Heart right ventricle (tissue), 16 donors: Measurements from ENCODE around the gene NR1H4. TPM values are rescaled to one million over a fixed set of nuclear protein-coding genes. Genes with fewer than 3 reads are reported as not detected.

ENCODE experiments used
- ATAC-seq, 8 donors: fragments of 200-7000 bp; cut with Tn5 transposase; one replicate each; pipeline ENCODE4 v1.9.1; 2020; ENCODE audit warnings: mild to moderate bottlenecking in 8 of 8, moderate library complexity in 8 of 8, moderate number of reproducible peaks in 1 of 8
- DNase-seq, 2 donors: peaks; one replicate each; pipeline ENCODE4 v3.0.0-alpha.2; 2020
- H3K27ac ChIP-seq, 10 donors: fragments of 200-600 bp; sonication (generic) in 2 of 10; one replicate each; pipeline versions ENCODE4 v1.5.0 to v1.8.0; 2020 to 2022; ENCODE audit warnings: mild to moderate bottlenecking in 3 of 10
- H3K27me3 ChIP-seq, 7 donors: fragments of 200-600 bp; one replicate each; pipeline ENCODE4 v1.8.0; 2021 to 2022; ENCODE audit warnings: mild to moderate bottlenecking in 2 of 7
- H3K36me3 ChIP-seq, 9 donors: fragments of 200-600 bp; sonication (generic) in 1 of 9; one replicate each; pipeline versions ENCODE4 v1.5.0 to v1.8.0; 2020 to 2022; ENCODE audit warnings: mild to moderate bottlenecking in 2 of 9
- H3K4me1 ChIP-seq, 9 donors: fragments of 200-600 bp; sonication (generic) in 1 of 9; one replicate each; pipeline versions ENCODE4 v1.5.0 to v1.8.0; 2020 to 2022; ENCODE audit warnings: mild to moderate bottlenecking in 4 of 9
- H3K4me3 ChIP-seq, 10 donors: fragments of 200-600 bp; sonication (generic) in 2 of 10; one replicate each; pipeline versions ENCODE4 v1.5.0 to v1.8.0; 2020 to 2022; ENCODE audit warnings: mild to moderate bottlenecking in 7 of 10, moderate library complexity in 2 of 10
- H3K9me3 ChIP-seq, 11 donors: fragments of 200-600 bp in 10 of 11; sonication (generic) in 2 of 11; one replicate each; pipeline versions ENCODE4 v1.5.0 to v1.8.0; 2013 to 2022; ENCODE audit warnings: mild to moderate bottlenecking in 2 of 11, control low read depth in 1 of 11, moderate library complexity in 1 of 11
- WGBS, 2 donors: extraction: QIAGEN DNeasy Blood & Tissue Kit; methylation state at CpG; one replicate each; pipeline ENCODE4 v1.1.7; 2013; ENCODE audit warnings: inconsistent platforms in 1 of 2; 5-methylcytosine and 5-hydroxymethylcytosine counted together
- intact Hi-C, 10 donors: fragments of 100-400 bp; cut with DNase I; formaldehyde crosslinking; loops; one replicate each; pipeline versions ENCODE4 v1.11.1 to v1.14.2; 2022
- polyA plus RNA-seq, 2 donors: library from polyadenylated mRNA; stranded (reverse); fragments of 200-250 nt; gene quantifications; one replicate each; pipeline ENCODE4 v1.2.3, GENCODE V29; 2013
- total RNA-seq, 10 donors: library from RNA; stranded (reverse); fragmentation: NEBNext Ultra II Directional in 3 of 10; extraction: Animal tissue kit (Norgen Biotek cat#: 25700) in 3 of 10; gene quantifications; one replicate each; pipeline versions ENCODE4 v1.2.1 to v1.2.4, GENCODE V29; 2021 to 2023
- TF ChIP-seq, protein P1 (sequence below), 9 donors: fragments of 200-600 bp; sonication (generic) in 2 of 9; IDR thresholded peaks; one replicate each; pipeline versions ENCODE4 v1.5.0 to v1.8.0; 2021 to 2022; ENCODE audit warnings: antibody characterized with exemption in 9 of 9, mild to moderate bottlenecking in 5 of 9, moderate library complexity in 1 of 9
- donor health status: Arrhythmogenic right ventricular cardiomyopathy.
- donor health status: ischemic (EF 13 %, LVEDD 7.1; RV severe dilation, severe dysfunction).
- donor health status: healthy with polysubstance abuse.
- donor health status: DM: no; HTN: yes; CAD: no.
- donor health status: DM: no; HTN: no; CAD: no.
- donor health status: ischemic (EF 25% LVEDD 6.9; RV normal size, moderate dysfunction).
- donor health status: ischemic (EF 25% LVEDD 5.7; RV mildly dilated, moderate dysfunction).
- donor health status: healthy.
- donor health status: DM: yes; HTN: yes; CAD: no.
- donor health status: Ischemic cardiomyopathy.
- donor health status: ischemic (EF 35%, LVEDD 5.7; RV mildly dilated, moderate dysfunction).
- donor health status: nonischemic (EF 11% LVEDD 7.7; RV severe dilation, severe dysfunction).
- donor health status: DM: yes; HTN: yes; CAD: no.
- donor health status: PGD.
- donor health status: ischemic (EF 29% LVEDD 5.4; RV normal size, mild dysfunction).
- donor health status: nonischemic (EF 23%, LVEDD 6.1; RV moderate dilation, normal function).

The NR1H4 gene
- total and polyA plus RNA-seq, 12 donors, result 0.15 TPM; not detected in 11

DNA sequence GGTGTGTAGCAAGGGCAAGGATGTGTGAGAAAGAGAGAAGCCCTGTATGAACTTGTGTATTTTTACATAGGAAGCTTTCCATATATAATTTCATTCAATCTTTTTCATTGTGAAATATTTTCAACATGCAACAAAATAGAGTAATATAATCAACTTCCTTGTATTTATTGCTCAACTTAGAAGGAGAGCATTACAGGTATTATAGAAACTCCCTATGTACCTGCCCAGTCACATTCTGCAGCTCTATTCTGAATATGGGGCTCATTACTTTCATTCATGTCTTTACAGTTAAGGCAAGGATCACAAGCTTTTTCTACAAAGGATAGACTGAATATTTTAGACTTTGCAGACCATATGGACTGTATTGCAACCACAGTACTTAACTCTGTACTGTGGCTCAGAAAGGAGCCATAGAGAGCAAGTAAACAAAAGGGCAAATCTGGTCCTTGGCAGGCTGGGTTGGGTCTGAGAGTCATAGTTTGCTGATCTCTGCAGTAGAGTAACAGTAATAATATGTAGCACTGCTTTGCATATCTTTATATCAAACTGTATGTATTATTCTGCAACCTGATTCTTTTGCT is 11.3 kb downstream of the NR1H4 start:
- Histone ChIP-seq H3K4me1 (peaks cover 0 to 13% (median 0%) of the 10 kb centered on the region in 9 donors), H3K9me3 (no peaks in the 10 kb centered on the region), H3K27ac (no peak overlapping the region), H3K27me3 (no peaks in the 10 kb centered on the region), H3K4me3 (no peak overlapping the region), H3K36me3 (no peaks in the 10 kb centered on the region)
- no peak for ATAC-seq
- no peak for DNase-seq
- intact Hi-C loops, result no loop called here
- TF ChIP-seq, protein P1, sequence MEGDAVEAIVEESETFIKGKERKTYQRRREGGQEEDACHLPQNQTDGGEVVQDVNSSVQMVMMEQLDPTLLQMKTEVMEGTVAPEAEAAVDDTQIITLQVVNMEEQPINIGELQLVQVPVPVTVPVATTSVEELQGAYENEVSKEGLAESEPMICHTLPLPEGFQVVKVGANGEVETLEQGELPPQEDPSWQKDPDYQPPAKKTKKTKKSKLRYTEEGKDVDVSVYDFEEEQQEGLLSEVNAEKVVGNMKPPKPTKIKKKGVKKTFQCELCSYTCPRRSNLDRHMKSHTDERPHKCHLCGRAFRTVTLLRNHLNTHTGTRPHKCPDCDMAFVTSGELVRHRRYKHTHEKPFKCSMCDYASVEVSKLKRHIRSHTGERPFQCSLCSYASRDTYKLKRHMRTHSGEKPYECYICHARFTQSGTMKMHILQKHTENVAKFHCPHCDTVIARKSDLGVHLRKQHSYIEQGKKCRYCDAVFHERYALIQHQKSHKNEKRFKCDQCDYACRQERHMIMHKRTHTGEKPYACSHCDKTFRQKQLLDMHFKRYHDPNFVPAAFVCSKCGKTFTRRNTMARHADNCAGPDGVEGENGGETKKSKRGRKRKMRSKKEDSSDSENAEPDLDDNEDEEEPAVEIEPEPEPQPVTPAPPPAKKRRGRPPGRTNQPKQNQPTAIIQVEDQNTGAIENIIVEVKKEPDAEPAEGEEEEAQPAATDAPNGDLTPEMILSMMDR (IDR thresholded peaks at IDR 0.05), result no peak

DNA sequence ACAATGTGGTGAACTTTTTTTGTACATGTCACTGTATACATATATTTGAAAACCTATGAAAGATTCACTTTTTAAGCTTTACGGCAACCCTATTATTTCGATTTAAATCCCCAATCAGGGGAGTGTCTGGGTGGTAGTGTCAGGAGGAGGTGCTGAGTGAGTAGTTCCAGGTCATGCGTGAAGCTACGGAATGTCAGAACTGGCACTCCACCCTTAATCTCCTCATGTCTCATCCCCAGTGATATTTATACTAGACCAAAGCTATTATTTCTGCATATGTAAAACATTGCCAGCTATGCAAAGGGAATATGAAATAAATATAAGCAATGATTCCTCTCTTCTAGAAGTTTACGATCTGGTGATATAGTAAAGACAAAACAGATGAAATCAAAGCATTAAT is 12.3 kb downstream of the NR1H4 start:
- Histone ChIP-seq H3K4me1 (peaks cover 0 to 18% (median 0%) of the 10 kb centered on the region in 9 donors), H3K36me3 (no peaks in the 10 kb centered on the region), H3K27me3 (no peaks in the 10 kb centered on the region), H3K27ac (no peak overlapping the region), H3K9me3 (no peaks in the 10 kb centered on the region), H3K4me3 (no peak overlapping the region)
- TF ChIP-seq, protein P1 (IDR thresholded peaks at IDR 0.05), result no peak
- 53 to 78% methylated on average over 5 of the region's 5 CpGs for WGBS, 2 donors
- DNase-seq (no peak), ATAC-seq (no peak)
- intact Hi-C loops, result no loop called here

DNA sequence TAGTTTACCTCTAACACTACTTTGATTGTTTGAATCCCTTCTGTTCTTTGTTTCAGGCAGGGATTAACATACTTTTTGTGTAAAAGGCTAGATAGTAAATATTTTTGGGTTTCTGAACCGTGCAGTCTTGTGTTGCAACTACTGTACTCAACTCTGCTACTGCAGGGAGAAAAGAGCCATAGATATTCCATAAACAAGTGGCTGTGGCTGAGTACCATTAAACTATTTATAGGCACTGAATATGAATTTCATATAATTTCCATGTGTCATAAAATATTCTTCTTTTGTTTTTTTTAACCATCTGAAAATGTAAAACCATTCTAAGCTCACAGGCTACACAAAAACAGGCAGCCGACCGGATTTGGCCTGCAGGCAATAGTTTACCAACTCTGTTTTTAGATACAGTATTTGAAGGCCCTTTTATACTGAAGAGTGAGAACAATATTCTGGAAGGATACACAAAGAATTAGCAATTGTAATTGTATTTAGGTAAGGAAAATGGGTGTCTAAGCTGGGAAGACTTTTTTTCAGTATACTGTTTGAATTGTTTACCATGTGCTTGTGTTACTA is 15.7 kb downstream of the NR1H4 start:
- TF ChIP-seq, protein P1 (IDR thresholded peaks at IDR 0.05), result no peak
- intact Hi-C loops, result no loop called here
- Histone ChIP-seq H3K27me3 (no peaks in the 10 kb centered on the region), H3K27ac (peak overlapping the region in 2 of 10 donors; percentile 4), H3K9me3 (no peaks in the 10 kb centered on the region), H3K36me3 (no peaks in the 10 kb centered on the region), H3K4me3 (no peak overlapping the region), H3K4me1 (peaks cover 0 to 18% (median 0%) of the 10 kb centered on the region in 9 donors)
- peak in 1 of 8 donors; percentile 47 for ATAC-seq
- WGBS, 2 donors, result 58 to 62% methylated on average over 3 of the region's 3 CpGs
- DNase-seq, result no peak

DNA sequence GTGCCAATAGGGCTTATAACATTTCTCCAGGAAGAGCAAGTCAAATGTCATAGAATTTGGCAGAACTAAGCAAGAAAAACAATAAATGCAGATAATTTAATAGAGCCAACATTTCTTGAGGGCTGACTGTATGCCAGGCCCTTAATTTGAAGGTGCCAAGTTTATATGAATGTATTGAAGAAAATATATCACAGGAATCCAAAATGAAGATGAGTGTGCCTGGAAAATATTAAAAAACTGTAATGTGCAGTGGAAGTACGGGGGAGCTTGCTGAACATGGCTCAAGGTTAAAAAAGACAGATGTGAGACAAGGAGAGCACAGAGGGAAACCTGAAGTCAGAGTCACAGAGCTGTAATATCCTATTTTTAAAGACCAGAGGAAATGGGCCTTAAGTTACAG is 16.4 kb downstream of the NR1H4 start:
- TF ChIP-seq, protein P1 (IDR thresholded peaks at IDR 0.05), result no peak
- H3K27ac ChIP-seq, result peak overlapping the region in 3 of 10 donors; percentile 4 to 37 (median 24)

More for the DNA sequence above, 16.4 kb downstream of the NR1H4 start:
- no peak for DNase-seq
- WGBS, 2 donors, result 31 to 46% methylated on average over 1 of the region's 1 CpG
- intact Hi-C loops, result no loop called here
- H3K27me3 ChIP-seq, result no peaks in the 10 kb centered on the region
- H3K4me1 ChIP-seq, result peaks cover 0 to 18% (median 0%) of the 10 kb centered on the region in 9 donors
- H3K4me3 ChIP-seq, result no peak overlapping the region
- peak in 1 of 8 donors; percentile 16 for ATAC-seq
- no peaks in the 10 kb centered on the region for H3K36me3 ChIP-seq
- no peaks in the 10 kb centered on the region for H3K9me3 ChIP-seq
